Measurements from ENCODE around the gene L3MBTL3.

The L3MBTL3 gene

DNA sequence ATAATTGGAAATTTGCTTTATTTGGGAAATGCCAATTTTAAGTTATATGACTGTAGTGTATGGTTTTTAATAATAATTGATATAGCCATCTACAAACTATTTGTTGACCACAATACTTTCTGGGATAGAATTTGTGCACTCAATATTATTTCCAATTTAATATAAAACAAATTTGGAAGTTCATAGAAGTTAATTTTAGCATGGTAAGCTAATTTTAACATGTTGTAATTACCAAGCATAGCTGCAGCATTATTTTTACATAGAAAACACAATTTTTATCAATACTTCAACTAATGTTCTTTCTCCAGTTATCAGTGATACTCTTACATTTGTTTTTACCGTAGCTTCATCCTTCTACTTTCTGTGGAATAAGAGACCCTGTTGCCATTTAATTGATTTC is 100.8 kb downstream of the L3MBTL3 start:
- ATAC-seq, result no peak

DNA sequence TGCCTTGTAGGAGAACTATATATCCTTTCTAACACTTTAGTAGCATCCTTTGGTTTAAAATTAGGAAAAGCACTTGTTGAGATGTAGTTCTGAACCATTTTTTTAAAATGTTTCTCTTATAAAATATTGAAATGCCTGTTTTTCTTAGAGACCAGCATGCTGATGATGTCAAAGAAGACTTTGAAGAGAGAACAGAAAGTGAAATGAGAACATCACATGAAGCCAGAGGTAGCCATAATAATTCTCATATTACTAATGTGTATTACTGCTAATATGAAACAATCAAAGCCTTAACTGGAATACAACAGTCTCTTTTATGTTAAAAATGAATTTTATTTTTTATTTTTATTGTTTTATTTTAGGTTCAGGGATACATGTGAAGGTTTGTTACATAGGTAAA is 102.3 kb downstream of the L3MBTL3 start:
- ATAC-seq, result no peak
- TF ChIP-seq ZFP3 (CRISPR knock-in tag; IDR thresholded peaks at IDR 0.05), result no peak
- no peak for TF ChIP-seq ISL1 (CRISPR knock-in tag; IDR thresholded peaks at IDR 0.05)
- TF ChIP-seq TCF4 (CRISPR knock-in tag; IDR thresholded peaks at IDR 0.05; ENCODE audit: borderline replicate concordance), result no peak
- TF ChIP-seq ARNTL (CRISPR knock-in tag; IDR thresholded peaks at IDR 0.05; ENCODE audit: borderline replicate concordance, low read depth), result no peak
- TF ChIP-seq, protein P1, sequence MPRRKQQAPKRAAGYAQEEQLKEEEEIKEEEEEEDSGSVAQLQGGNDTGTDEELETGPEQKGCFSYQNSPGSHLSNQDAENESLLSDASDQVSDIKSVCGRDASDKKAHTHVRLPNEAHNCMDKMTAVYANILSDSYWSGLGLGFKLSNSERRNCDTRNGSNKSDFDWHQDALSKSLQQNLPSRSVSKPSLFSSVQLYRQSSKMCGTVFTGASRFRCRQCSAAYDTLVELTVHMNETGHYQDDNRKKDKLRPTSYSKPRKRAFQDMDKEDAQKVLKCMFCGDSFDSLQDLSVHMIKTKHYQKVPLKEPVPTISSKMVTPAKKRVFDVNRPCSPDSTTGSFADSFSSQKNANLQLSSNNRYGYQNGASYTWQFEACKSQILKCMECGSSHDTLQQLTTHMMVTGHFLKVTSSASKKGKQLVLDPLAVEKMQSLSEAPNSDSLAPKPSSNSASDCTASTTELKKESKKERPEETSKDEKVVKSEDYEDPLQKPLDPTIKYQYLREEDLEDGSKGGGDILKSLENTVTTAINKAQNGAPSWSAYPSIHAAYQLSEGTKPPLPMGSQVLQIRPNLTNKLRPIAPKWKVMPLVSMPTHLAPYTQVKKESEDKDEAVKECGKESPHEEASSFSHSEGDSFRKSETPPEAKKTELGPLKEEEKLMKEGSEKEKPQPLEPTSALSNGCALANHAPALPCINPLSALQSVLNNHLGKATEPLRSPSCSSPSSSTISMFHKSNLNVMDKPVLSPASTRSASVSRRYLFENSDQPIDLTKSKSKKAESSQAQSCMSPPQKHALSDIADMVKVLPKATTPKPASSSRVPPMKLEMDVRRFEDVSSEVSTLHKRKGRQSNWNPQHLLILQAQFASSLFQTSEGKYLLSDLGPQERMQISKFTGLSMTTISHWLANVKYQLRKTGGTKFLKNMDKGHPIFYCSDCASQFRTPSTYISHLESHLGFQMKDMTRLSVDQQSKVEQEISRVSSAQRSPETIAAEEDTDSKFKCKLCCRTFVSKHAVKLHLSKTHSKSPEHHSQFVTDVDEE (CRISPR knock-in tag; IDR thresholded peaks at IDR 0.05), result no peak
- TF ChIP-seq PPARA (CRISPR knock-in tag; IDR thresholded peaks at IDR 0.05; ENCODE audit: borderline replicate concordance), result no peak

More for the DNA sequence above, 100.8 kb downstream of the L3MBTL3 start:
- TF ChIP-seq PPARA (CRISPR knock-in tag; IDR thresholded peaks at IDR 0.05; ENCODE audit: borderline replicate concordance) (no peak), ZFP30 (CRISPR knock-in tag; IDR thresholded peaks at IDR 0.05) (no peak), ZC3H10 (CRISPR knock-in tag; IDR thresholded peaks at IDR 0.05) (no peak), ZNF565 (CRISPR knock-in tag; conservative IDR thresholded peaks at IDR 0.05; ENCODE audit: low read depth) (no peak), ZNF8 (CRISPR knock-in tag; IDR thresholded peaks at IDR 0.05) (no peak), GLIS3 (CRISPR knock-in tag; IDR thresholded peaks at IDR 0.05) (no peak), BACH2 (CRISPR knock-in tag; IDR thresholded peaks at IDR 0.05; ENCODE audit: borderline replicate concordance) (no peak), ZFP3 (CRISPR knock-in tag; IDR thresholded peaks at IDR 0.05) (no peak), ZNF70 (CRISPR knock-in tag; IDR thresholded peaks at IDR 0.05) (no peak), TCF4 (CRISPR knock-in tag; IDR thresholded peaks at IDR 0.05; ENCODE audit: borderline replicate concordance) (no peak), ARNTL (CRISPR knock-in tag; IDR thresholded peaks at IDR 0.05; ENCODE audit: borderline replicate concordance, low read depth) (no peak), SNAI2 (CRISPR knock-in tag; IDR thresholded peaks at IDR 0.05) (no peak), RARB (CRISPR knock-in tag; IDR thresholded peaks at IDR 0.05) (no peak), ISL1 (CRISPR knock-in tag; IDR thresholded peaks at IDR 0.05) (no peak)
- TF ChIP-seq, protein P2, sequence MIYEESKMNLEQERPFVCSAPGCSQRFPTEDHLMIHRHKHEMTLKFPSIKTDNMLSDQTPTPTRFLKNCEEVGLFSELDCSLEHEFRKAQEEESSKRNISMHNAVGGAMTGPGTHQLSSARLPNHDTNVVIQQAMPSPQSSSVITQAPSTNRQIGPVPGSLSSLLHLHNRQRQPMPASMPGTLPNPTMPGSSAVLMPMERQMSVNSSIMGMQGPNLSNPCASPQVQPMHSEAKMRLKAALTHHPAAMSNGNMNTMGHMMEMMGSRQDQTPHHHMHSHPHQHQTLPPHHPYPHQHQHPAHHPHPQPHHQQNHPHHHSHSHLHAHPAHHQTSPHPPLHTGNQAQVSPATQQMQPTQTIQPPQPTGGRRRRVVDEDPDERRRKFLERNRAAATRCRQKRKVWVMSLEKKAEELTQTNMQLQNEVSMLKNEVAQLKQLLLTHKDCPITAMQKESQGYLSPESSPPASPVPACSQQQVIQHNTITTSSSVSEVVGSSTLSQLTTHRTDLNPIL (CRISPR knock-in tag; IDR thresholded peaks at IDR 0.05; ENCODE audit: low read depth), result no peak
- TF ChIP-seq, protein P3, sequence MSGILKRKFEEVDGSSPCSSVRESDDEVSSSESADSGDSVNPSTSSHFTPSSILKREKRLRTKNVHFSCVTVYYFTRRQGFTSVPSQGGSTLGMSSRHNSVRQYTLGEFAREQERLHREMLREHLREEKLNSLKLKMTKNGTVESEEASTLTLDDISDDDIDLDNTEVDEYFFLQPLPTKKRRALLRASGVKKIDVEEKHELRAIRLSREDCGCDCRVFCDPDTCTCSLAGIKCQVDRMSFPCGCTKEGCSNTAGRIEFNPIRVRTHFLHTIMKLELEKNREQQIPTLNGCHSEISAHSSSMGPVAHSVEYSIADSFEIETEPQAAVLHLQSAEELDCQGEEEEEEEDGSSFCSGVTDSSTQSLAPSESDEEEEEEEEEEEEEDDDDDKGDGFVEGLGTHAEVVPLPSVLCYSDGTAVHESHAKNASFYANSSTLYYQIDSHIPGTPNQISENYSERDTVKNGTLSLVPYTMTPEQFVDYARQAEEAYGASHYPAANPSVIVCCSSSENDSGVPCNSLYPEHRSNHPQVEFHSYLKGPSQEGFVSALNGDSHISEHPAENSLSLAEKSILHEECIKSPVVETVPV (CRISPR knock-in tag; IDR thresholded peaks at IDR 0.05), result no peak
- TF ChIP-seq, protein P1 (CRISPR knock-in tag; IDR thresholded peaks at IDR 0.05), result no peak
- TF ChIP-seq, protein P4, sequence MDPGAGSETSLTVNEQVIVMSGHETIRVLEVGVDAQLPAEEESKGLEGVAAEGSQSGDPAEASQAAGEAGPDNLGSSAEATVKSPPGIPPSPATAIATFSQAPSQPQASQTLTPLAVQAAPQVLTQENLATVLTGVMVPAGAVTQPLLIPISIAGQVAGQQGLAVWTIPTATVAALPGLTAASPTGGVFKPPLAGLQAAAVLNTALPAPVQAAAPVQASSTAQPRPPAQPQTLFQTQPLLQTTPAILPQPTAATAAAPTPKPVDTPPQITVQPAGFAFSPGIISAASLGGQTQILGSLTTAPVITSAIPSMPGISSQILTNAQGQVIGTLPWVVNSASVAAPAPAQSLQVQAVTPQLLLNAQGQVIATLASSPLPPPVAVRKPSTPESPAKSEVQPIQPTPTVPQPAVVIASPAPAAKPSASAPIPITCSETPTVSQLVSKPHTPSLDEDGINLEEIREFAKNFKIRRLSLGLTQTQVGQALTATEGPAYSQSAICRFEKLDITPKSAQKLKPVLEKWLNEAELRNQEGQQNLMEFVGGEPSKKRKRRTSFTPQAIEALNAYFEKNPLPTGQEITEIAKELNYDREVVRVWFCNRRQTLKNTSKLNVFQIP (CRISPR knock-in tag; IDR thresholded peaks at IDR 0.05; ENCODE audit: borderline replicate concordance, low read depth), result no peak

DNA sequence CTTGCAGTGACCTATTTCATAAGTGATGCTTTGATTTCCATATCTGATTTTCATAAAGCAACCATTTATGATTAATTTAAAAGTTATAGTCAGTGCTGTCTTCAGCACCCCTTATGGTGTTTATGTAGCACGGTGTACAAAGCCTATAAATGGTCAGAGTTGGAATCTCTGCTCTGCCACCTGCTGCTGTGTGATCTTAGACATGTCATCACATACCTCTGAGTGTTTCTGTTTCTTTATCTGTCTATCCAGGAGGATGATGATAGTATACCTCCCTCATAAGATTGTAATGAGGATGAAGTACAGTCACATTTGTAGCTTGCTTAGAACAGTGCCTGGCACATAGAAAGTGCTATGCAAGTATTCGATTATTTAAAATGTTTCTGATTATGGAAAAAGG is 103.9 kb downstream of the L3MBTL3 start:
- TF ChIP-seq ESRRG (CRISPR knock-in tag; IDR thresholded peaks at IDR 0.05), result no peak
- TF ChIP-seq GLIS3 (CRISPR knock-in tag; IDR thresholded peaks at IDR 0.05), result no peak
- TF ChIP-seq, protein P4 (CRISPR knock-in tag; IDR thresholded peaks at IDR 0.05; ENCODE audit: borderline replicate concordance, low read depth), result no peak
- TF ChIP-seq, protein P5, sequence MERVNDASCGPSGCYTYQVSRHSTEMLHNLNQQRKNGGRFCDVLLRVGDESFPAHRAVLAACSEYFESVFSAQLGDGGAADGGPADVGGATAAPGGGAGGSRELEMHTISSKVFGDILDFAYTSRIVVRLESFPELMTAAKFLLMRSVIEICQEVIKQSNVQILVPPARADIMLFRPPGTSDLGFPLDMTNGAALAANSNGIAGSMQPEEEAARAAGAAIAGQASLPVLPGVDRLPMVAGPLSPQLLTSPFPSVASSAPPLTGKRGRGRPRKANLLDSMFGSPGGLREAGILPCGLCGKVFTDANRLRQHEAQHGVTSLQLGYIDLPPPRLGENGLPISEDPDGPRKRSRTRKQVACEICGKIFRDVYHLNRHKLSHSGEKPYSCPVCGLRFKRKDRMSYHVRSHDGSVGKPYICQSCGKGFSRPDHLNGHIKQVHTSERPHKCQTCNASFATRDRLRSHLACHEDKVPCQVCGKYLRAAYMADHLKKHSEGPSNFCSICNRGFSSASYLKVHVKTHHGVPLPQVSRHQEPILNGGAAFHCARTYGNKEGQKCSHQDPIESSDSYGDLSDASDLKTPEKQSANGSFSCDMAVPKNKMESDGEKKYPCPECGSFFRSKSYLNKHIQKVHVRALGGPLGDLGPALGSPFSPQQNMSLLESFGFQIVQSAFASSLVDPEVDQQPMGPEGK (CRISPR knock-in tag; IDR thresholded peaks at IDR 0.05; ENCODE audit: borderline replicate concordance), result no peak
- no peak for TF ChIP-seq BACH2 (CRISPR knock-in tag; IDR thresholded peaks at IDR 0.05; ENCODE audit: borderline replicate concordance)
- no peak for TF ChIP-seq ZC3H10 (CRISPR knock-in tag; IDR thresholded peaks at IDR 0.05)
- ATAC-seq, result no peak
